Stimulated activated CD8-positive, alpha-beta memory T cell treated with anti-CD3 and anti-CD28 coated beads, Interleukin-4, amount 100 ng/mL, for 4 hours (primary cell): ENCODE data around the gene SNRPA.
"Not testable (repeated sequence)": the region's sequence is repeated elsewhere in the genome, so short reads cannot be mapped to it uniquely, and the experiment has no call there.

Experiments
- DNase-seq, 2 donors: peaks; one replicate each; pipeline ENCODE4 v3.0.0-alpha.2; 2020; ENCODE audit warnings: low read depth in 2 of 2, low spot score in 1 of 2

SNRPA gene

DNA sequence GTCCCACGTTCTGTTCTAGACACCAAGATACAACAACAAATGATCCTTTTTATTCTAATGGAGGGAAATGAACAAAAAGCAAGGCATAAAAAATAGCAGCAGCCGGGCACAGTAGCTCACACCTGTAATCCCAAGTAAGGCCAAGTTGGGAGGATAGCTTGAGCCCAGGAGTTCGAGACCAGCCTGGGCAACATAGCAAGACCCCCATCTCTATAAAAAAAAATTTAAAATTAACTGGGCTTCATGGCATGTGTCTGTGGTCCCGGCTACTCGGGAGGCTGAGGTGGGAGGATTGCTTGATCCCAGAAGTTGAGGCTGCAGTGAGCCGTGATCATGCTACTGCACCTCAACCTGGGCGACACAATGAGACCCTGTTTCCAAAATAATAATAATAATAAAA, 25.4 kb downstream of the SNRPA start:
- no peak for DNase-seq

DNA sequence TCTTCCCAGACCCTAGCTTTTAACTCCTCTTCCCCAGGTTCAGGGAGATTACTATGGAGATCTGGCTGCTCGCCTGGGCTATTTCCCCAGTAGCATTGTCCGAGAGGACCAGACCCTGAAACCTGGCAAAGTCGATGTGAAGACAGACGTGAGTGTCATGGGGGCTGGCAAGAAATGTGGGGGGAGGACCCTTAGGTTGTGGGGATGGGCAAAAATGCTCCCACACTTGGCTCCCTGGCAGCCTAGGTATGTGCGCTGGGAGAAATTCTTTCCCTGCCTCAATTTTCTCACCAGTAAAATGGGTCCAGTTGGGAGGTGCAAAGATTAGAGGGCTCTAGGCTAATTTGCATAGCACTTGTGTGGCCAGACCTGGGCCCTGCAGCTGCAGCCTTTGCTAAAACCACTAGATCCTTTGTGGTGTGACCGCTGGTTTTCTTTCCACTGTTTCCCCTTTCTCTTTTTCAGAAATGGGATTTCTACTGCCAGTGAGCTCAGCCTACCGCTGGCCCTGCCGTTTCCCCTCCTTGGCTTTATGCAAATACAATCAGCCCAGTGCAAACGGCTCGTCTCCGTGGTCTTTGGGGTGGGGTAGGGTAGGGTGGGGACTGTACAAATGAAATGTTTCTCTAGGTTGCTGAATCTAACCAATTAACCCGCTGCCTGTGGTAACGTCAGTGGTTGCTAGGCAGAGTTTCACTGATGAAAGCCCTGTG, 26.1 kb downstream of the SNRPA start:
- DNase-seq = peak; percentile 82

DNA sequence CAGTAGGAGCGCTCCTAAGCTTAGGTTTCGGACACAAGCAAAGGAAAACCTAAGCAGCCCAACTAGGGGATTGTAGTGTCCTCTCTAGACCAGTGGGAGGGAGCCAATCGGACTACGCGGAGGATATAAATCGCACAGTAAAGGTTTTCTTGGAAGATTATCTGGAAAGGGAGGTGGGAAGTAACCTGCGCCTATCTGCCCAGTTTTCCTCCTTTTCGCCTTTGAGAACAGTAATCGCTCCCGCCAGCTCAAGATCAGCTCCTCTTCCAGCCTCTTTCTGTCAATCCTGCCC, 26.6 kb downstream of the SNRPA start:
- no peak for DNase-seq

DNA sequence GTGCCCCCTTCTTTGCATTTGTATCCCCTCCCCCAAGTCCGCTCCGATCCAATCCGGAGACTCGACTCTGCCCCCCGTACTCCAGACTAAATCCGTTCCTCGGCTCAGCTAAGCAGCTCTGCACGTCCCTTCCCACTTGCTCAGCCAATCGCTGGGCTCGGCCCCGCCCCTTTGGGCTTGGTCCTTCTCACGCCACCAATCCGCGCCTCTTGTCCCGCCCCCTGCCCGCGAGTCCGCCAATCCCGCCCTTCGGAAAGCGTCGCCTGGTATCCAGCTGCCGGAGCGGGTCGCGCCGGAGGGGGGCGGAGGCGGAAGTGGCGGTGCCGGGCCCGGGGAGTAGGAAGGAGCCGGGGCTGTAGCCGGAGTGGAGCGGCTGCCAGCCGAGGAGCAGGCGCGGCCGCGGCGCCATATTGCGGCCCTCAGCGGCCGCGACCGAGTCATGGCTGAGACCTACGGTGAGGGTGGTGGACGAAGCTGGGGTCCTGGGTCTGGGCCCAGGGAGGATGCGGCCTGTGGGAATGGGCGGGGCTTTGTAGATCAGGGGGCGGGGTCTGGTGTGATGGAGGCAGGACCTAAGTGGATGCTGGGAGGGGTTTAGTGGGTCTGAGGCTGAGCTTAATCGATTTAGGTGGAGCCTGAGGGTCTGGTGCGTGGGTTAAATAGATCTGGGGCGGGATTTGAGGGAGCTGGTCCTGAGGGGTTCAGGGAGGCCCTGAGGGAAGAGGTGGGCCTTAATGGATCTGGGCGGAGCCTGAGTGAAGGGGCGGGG, 27.1 kb downstream of the SNRPA start, which contains the start of gene RAB4B:
RAB4B (plus strand) TSS at position 311 of the 769 bp plus-strand sequence; CDS start at position 440, 129 bp downstream.
- peak; percentile 98 to 100 for DNase-seq

DNA sequence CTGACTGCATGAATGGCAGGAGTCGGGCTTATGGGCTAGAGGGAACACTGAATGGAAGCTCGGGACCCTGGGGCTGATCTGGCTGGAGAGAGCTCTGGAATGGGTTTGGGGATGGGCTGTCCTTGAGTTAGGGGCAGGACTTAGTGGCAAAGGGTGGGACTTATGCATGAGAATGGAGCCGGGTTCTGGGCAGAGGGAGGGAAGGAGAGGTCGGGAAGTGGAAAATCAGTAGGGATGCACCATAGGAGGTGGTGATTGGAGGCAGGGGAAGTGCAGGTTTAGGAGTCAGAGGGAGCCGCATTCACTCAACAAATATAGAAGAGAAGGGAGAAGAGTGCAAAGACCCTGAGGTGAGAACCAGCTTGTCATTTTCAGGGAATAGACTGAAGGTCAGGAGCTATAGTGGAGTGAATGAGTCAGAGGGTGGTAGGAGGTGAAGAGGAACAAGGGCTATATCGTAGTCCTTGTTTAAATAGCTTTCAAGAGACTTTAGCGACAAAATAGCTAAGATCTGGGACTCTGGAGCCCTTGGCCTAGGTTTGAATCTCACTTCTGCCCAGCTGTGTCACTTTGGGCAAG, 27.8 kb downstream of the SNRPA start:
- DNase-seq = no peak

DNA sequence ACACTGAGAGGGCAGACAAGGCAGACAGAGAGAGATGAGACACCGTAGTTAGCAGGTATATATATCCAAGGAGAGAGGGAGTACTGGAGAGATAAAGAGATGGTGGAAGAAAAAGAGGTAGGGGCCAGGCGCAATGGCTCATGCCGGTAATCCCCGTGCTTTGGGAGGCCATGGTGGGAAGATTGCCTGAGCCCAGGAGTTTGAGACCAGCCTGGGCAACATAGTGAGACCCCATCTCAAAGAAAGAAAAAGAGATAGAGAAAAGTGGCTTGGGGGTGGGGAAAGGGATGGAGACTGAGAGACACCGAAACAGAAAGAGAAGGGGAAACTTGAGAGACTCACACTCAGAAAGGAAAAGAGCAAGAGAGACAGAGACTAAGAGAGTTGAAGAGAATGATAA, 29.6 kb downstream of the SNRPA start:
- DNase-seq = no peak

DNA sequence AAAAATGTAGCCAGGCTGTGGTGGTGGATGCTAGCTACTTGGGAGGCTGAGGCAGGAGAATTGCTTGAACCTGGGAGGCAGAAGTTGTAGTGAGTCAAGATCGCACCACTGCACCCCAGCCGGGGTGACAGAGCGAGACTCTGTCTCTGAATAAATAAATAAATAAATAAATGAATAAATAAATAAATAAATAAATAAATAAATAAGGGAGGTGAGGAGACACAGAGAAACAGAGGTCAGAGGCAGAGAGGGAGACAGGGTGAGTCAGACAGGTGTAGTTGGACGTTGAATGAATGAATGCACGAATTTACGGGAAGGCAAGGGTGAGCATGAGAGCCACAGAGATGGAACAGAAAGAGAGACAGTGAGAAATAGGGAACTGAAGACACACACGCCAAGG, 30.1 kb downstream of the SNRPA start:
- no peak for DNase-seq

DNA sequence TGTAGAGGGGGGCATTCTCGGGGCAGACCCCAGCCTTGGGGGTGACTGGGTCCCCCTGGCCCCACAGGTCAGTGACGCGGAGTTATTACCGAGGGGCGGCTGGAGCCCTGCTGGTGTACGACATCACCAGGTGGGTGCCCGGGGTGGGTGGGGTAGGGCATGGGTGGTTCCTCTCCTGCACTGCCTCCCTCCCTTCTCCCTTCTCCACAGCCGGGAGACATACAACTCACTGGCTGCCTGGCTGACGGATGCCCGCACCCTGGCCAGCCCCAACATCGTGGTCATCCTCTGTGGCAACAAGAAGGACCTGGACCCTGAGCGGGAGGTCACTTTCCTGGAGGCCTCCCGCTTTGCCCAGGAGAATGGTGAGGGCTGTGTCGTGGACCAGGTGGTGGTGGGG, 32.7 kb downstream of the SNRPA start:
- no peak for DNase-seq

DNA sequence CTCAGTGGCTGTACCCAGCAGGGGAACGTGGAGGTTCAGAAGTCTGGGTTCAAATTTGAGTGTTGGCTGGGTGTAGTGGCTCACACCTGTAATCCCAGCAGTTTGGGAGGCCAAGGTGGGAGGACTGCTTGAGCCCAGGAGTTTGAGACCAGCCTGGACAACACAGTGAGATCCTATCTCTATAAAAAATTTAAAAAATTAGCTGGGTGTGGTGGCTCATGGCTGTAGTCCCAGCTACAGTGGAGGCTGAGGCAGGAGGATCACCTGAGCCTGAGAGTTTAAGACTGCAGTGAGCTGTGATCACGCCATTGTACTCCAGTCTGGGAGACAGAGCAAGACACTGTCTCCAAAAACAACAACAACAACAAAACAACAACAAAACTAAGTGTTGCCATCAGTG, 33.1 kb downstream of the SNRPA start:
- not testable (repeated sequence) for DNase-seq

DNA sequence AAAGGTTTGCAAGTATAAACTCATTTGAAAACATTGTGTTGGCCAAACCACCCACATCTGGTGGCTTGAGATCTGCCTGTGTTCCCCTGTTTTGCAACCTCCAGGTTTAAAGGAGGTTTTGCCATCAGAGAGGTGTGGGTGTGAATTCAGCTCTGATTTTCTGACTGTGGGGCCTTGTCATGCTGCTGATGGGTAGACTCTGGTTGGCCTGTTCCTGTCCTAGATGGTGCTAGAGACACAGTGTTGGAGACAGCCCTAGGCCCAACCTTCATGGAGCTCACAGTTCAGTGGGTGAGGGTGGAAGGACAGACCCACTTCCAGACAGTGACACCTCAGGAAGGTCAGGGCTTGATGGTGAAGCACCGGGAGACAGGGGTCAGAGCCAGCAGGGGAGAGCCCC, 34.5 kb downstream of the SNRPA start:
- DNase-seq = no peak

DNA sequence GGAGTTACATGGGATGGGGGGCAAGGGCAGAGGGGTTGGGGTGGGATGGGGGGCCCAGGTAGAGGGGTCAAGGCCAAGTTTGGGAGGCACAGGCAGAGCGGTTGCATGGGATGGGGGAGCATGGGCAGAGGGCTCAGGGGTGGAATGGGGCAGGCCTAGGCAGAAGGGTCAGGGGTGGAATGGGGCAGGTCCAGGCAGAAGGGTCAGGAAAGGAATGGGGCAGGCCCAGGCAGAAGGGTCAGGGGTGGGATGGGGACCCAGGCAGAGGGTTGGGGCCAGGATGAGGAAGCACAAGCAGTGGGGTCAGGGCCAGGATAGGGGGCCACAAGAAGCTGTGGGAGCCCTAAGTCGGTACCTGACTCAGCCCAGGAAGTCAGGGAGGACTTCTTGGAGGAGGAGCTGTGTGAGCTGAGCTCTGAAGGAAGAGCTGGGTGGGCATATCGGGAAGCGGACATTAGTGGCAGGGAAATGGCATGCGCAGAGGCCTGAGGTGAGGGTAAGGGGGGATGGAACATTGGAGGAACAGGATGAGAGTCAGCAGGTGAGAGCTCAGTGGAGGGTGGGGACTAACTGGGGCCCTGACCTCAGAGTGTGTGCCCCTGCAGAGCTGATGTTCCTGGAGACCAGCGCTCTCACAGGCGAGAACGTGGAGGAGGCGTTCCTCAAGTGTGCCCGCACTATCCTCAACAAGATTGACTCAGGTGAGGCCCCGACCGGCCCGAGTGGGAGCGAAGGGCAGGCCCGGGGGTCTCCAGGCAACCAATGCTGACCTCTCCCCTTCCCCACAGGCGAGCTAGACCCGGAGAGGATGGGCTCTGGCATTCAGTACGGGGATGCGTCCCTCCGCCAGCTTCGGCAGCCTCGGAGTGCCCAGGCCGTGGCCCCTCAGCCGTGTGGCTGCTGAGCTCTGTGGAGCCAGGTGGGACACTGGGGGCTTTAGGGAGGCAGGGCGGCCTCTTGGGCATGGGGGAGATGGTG, 35.3 kb downstream of the SNRPA start:
- DNase-seq = no peak

DNA sequence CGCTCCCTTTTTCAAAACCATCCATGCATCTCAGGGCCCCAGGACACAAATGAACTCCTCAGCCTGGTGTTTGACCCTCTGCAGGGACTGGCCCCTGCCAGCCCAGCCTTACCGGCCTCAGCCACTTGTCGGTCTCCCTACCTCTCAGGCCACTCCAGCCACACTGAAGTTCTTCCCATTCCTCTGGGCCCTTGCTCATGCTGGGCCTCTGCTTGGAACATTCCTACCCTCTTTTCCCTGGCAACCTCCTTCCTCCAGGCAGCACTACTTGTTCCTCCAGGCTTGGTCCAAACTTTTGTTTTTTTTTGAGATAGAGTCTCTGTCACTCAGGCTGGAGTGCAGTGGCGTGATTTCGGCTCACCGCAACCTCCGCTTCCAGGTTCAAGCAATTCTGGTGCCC, 40.3 kb downstream of the SNRPA start:
- DNase-seq = no peak

DNA sequence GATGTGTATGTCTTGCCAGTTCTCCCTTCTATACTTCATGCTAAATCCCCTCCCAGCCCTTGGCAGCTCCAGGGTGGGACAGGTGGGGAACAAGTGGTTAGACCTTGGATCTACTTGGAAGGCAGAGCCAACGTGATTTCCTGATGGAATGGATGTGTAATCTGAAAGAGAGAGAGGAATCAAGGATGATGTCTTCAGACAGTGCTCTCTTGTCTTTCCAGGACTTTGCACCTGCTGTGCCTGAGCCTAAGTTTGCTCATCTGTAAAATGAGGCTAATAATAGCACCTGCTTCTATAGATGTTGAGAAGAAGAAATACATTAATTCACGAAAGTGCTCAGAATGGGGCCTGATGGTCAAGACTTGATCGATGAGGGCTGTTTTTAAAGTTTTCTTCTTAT, 41.0 kb downstream of the SNRPA start:
- DNase-seq = no peak

DNA sequence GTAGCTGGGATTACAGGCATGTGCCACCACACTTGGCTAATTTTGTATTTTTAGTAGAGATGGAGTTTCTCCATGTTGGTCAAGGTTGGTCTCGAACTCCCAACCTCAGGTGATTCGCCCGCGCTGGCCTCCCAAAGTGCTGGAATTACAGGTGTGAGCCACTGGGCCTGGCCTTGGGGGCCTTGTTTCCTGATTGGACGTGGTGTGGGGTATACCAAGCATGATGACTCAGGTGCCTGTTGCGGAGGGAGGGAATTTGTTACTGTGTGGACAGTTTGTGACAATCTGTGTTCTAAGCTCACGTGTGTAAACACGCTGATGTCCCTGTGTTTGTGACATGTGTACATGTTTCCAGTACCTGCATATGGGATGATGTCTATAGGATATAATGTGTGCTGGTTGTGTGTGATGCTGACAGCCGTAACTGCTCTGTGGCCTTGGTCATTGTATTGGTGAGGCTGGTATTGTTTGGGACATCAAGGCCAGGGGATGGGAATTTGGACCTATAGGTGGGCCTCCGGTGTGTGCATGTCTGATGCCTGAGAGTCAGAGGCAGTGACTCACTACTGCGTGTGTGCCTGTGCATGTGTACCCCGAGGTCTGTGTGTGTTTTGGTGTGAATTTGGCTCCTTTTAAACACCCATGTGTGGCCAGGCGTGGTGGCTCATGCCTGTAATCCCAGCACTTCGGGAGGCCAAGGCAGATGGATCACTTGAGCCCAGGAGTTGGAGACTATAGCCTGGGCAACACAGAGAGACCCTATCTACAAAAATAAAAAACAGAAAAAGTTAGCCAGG, 46.4 kb downstream of the SNRPA start:
- DNase-seq = no peak

DNA sequence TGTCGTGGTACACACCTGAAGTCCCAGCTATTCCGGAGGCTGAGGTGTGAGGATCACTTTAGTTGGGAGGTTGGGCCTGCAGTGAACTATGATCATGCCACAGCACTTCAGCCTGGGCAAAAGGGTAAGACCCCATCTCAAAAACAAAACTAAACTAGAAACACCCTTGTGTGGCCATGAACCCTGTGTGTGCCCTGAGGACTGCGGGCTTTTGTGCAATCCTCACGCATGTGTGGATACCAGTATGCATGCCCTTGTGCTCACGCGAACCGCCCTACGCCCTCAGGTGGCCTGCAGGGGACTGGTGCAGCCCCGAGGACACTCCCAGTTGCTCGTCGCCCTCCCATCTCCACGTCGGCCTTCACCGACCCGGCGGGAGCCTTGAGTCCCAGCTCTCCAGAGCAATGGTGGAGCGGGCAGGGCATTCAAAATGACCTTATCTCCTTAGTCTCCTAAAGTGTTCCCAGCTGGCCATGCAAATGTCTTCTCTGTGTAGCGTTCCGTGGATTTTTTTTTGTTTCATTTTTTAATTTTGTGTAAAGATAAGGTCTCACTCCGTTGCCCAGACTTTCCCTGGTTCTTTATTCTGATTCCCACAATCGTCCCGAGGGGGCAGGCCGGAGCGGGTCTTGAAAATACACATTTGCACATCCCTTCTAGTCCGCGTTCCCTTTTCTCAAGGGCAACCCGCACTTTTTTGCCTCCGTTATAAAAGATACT, 47.1 kb downstream of the SNRPA start:
- DNase-seq = peak in 1 of 2 donors; percentile 35

DNA sequence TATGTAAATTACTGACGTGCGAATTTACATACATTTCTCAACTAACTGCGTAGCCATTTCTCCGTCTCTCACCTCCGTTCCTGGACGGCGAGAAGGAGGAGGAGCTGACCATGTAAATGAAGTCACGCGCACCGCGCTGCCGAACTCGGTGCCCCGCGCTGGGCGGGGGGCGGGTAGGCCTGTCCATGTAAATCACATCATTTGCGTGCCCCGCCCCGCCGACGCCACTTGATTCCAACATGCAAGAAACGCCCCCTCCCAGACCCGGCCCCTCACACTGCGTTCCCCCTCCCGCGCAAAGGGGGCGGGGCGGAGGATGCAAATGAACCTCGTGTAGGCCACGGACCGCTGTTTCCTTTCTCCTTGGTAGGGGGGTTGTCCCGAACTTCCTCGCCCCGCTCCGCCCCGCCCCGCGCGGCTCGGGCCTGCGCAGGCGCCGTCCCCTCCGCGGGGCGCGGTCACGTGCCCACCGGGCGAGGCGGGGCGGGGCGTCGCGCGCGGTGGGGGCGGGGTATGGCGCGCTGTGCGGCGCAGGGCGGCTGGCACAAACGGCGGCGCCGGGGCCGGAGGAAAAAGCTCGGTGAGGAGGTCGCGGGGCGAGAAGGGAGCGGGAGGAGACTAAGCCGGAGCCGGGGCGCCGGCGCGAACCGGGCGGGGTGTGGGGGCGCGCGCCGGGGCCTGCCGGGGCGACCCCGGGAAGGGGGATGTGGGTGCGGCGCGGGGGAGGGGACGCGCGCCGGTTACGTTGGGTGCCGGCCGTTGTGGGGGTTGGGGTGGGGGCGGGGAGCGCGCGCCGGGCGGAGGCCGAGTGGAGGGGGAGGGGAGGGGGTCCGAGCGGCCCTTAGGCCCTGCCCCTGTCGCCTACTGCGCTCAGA, 47.9 kb downstream of the SNRPA start, which contains the start of gene EGLN2:
EGLN2 (plus strand) TSS at position 509 of the 875 bp plus-strand sequence. CDS start 1,382 bp downstream, outside the sequence.
- peak; percentile 100 for DNase-seq

DNA sequence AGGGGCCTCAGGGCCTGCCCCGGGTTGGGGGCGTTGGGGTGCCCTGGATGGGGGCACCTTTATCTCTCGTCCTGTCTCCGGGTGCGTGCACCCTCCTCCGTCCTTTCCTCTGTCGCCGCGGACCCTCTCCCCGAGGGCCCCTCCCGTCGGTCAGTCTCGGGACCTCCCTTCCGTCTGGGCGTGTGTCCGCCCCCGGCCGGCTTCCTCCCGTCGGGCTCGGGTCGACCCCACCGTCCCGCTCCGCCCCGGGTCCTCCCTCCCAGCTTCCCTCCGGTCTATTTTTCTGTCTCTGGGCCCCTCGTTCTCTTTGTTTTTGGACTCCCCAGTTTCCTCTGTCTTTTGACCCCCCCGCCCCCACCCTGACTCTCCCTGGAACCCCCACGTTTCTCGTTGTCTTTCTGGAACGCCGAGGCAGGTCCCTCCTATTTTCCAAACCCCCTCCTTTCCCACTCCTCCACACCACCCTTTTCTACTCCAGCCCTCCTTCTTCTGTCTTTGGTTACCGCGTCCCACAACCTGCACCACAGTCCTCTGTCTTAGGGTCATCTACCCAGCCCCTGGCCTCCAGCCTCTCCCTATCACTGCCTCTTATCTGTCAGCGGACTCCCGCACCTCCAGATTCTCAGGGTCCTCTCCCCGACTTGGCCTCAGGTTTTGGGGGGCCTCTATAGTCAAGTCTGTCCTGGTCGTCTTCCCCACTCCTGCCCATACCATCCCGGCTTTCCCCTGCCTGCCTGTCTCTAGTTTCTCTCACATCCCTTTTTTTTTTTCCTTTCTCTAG, 48.7 kb downstream of the SNRPA start:
- no peak for DNase-seq
